K562 (cell line): ENCODE measurements around the gene ATF3. TPM values are rescaled to one million over a fixed set of nuclear protein-coding genes. Genes with fewer than 3 reads are reported as not detected.
A peak's percentile ranks its signal among the peaks of the same experiment; 100 is the strongest.

Experiments
- CBX8 ChIP-seq: fragments of 200-600 bp; sonication (generic); IDR thresholded peaks from 2 replicates; pipeline ENCODE4 v1.6.1; 2012; ENCODE audit warnings: borderline replicate concordance, mixed run types, low read depth, mild to moderate bottlenecking, moderate library complexity, mixed read lengths, low read length, control low read depth, inconsistent platforms; ENCODE audit not compliant: poor library complexity, severe bottlenecking; ENCODE audit errors: extremely low read depth
- LEF1 ChIP-seq: fragments of 450-650 bp; IDR thresholded peaks from 2 replicates; pipeline ENCODE4 v1.6.1; 2016; ENCODE audit warnings: mild to moderate bottlenecking
- NR2C2 ChIP-seq, 2 experiments: fragments of 200-800 bp in 1 of 2; sonication (Bioruptor generic) in 1 of 2; sonication (generic) in 1 of 2; formaldehyde crosslinking in 1 of 2; IDR thresholded peaks; 2 replicates each; pipeline versions ENCODE4 v1.6.1 to v1.8.0; 2016 to 2022; ENCODE audit warnings: mild to moderate bottlenecking in 1 of 2, missing compliant biosample characterization in 1 of 2, missing genetic modification characterization in 1 of 2, missing genetic modification reagents in 1 of 2
- POLR2G ChIP-seq: fragments of 200-400 bp; formaldehyde crosslinking; IDR thresholded peaks from 2 replicates; pipeline ENCODE4 v1.6.1; 2017; ENCODE audit warnings: low read depth, mild to moderate bottlenecking, antibody characterized with exemption, low read length, moderate library complexity
- U2AF2 ChIP-seq: fragments of 200-400 bp; formaldehyde crosslinking; optimal IDR thresholded peaks from 2 replicates; pipeline ENCODE3; 2017; ENCODE audit warnings: low read depth, mild to moderate bottlenecking, low read length
- ZNF589 ChIP-seq: fragments of 200-800 bp; sonication (Bioruptor generic); IDR thresholded peaks from 2 replicates; pipeline ENCODE4 v1.6.1; 2016; ENCODE audit warnings: low read depth, missing genetic modification characterization, missing compliant biosample characterization
- ZSCAN32 ChIP-seq: fragments of 450-650 bp; formaldehyde crosslinking; IDR thresholded peaks from 2 replicates; pipeline ENCODE4 v1.4.0; 2020; ENCODE audit warnings: mild to moderate bottlenecking, moderate library complexity
- polyA plus RNA-seq, 8 experiments: library from polyadenylated mRNA; depleted of rRNA in 4 of 8; stranded (reverse) in 5 of 8; unstranded in 3 of 8; fragments of >200 nt; fragmentation: Nextera tagmentation in 2 of 8; fragmentation: Illumina TruSeq in 1 of 8; extraction: Ambion mirVana in 2 of 8; extraction: Trizol in 1 of 8; gene quantifications; 2 replicates each; pipeline versions ENCODE4 v1.2.1 to v1.2.3, GENCODE V29; 2011 to 2014; ENCODE audit warnings: inconsistent platforms in 1 of 8, missing spikeins in 1 of 8
- total RNA-seq, 7 experiments: library from RNA; depleted of rRNA in 6 of 7; stranded (reverse); fragments of >200 nt in 6 of 7; fragmentation: Illumina TruSeq in 2 of 7; extraction: Trizol in 2 of 7; gene quantifications; 2 replicates each; pipeline versions ENCODE4 v1.2.1 to v1.2.3, GENCODE V29; 2011 to 2021; ENCODE audit warnings: low replicate concordance in 1 of 7
- TF ChIP-seq, protein P1 (sequence below), 2 experiments: fragments of 450-650 bp; IDR thresholded peaks; 2 replicates each; pipeline ENCODE4 v1.6.1; 2018; ENCODE audit warnings: mild to moderate bottlenecking in 2 of 2, low read depth in 1 of 2; ENCODE audit not compliant: partially characterized antibody in 2 of 2
- TF ChIP-seq, protein P2 (sequence below): fragments of 250-450 bp; sonication (Bioruptor Pico); IDR thresholded peaks from 2 replicates; pipeline ENCODE4 v1.4.0; 2020
- TF ChIP-seq, protein P3 (sequence below): sonication (generic); formaldehyde crosslinking; IDR thresholded peaks from 2 replicates; pipeline ENCODE4 v1.8.1; 2022; ENCODE audit warnings: missing genetic modification reagents
- TF ChIP-seq, protein P4 (sequence below), 2 experiments: IDR thresholded peaks; 2 replicates each; pipeline ENCODE4 v1.6.1; 2011; ENCODE audit warnings: borderline replicate concordance in 1 of 2, control low read depth in 1 of 2, low read depth in 1 of 2, low read length in 1 of 2, mild to moderate bottlenecking in 1 of 2, mixed read lengths in 1 of 2, moderate library complexity in 1 of 2; ENCODE audit not compliant: insufficient read depth in 1 of 2, insufficient read length in 1 of 2, poor library complexity in 1 of 2, severe bottlenecking in 1 of 2; ENCODE audit errors: extremely low read depth in 1 of 2

The ATF3 gene
- total and polyA plus RNA-seq, 9 of the 15 experiments (the other 6 are each of a cell fraction or from before 2014, with no cell fraction given) = 3.5 to 28.2 (median 19.8) TPM

DNA sequence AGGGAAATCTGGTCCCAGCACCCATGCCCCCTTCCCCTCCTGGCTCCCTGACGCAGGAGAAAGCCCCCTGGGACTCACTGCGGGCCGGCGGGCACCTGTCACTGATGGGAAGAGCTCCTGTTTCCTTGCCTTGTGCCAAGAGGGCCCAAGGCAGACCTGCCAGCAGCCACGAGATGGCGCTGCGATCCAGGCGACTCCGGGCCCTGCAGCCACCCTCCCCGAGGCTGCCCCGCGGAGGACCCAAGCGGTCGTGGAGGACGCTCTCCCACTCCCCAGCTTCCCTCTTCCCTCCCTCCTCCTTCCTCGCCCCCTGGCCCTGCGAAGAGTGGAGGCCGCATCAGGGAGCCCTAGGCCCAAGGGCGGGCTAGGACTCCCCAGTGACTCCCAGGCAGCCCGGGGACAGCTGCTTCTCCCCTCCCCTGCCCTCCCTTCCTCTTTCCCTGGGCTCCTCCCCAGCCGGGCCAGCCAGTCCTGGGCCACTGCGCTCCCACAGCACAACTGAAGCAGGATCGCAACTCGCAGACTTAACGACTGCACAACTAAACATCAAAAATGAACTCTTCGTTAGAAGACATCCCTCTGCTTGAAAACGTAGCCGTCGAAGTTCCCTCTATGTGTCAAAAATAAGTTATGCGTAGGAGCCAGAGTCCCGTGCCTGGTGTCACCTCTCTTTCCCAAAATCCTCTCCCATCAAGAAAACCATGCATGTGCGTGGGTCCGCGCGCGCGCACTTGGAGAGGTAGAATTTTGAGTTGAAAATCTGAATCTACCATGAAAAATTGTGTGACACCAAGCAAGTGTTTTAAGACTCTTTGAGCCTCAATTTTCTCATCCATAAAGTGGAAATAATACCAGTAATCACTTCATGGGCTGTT lies 56.9 kb downstream of the ATF3 start (continued):
- TF ChIP-seq, protein P1, sequence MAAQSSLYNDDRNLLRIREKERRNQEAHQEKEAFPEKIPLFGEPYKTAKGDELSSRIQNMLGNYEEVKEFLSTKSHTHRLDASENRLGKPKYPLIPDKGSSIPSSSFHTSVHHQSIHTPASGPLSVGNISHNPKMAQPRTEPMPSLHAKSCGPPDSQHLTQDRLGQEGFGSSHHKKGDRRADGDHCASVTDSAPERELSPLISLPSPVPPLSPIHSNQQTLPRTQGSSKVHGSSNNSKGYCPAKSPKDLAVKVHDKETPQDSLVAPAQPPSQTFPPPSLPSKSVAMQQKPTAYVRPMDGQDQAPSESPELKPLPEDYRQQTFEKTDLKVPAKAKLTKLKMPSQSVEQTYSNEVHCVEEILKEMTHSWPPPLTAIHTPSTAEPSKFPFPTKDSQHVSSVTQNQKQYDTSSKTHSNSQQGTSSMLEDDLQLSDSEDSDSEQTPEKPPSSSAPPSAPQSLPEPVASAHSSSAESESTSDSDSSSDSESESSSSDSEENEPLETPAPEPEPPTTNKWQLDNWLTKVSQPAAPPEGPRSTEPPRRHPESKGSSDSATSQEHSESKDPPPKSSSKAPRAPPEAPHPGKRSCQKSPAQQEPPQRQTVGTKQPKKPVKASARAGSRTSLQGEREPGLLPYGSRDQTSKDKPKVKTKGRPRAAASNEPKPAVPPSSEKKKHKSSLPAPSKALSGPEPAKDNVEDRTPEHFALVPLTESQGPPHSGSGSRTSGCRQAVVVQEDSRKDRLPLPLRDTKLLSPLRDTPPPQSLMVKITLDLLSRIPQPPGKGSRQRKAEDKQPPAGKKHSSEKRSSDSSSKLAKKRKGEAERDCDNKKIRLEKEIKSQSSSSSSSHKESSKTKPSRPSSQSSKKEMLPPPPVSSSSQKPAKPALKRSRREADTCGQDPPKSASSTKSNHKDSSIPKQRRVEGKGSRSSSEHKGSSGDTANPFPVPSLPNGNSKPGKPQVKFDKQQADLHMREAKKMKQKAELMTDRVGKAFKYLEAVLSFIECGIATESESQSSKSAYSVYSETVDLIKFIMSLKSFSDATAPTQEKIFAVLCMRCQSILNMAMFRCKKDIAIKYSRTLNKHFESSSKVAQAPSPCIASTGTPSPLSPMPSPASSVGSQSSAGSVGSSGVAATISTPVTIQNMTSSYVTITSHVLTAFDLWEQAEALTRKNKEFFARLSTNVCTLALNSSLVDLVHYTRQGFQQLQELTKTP (IDR thresholded peaks at IDR 0.05; ENCODE audit: low read depth in 1 of 2, partially characterized antibody in 2 of 2) = no peak
- TF ChIP-seq, protein P2, sequence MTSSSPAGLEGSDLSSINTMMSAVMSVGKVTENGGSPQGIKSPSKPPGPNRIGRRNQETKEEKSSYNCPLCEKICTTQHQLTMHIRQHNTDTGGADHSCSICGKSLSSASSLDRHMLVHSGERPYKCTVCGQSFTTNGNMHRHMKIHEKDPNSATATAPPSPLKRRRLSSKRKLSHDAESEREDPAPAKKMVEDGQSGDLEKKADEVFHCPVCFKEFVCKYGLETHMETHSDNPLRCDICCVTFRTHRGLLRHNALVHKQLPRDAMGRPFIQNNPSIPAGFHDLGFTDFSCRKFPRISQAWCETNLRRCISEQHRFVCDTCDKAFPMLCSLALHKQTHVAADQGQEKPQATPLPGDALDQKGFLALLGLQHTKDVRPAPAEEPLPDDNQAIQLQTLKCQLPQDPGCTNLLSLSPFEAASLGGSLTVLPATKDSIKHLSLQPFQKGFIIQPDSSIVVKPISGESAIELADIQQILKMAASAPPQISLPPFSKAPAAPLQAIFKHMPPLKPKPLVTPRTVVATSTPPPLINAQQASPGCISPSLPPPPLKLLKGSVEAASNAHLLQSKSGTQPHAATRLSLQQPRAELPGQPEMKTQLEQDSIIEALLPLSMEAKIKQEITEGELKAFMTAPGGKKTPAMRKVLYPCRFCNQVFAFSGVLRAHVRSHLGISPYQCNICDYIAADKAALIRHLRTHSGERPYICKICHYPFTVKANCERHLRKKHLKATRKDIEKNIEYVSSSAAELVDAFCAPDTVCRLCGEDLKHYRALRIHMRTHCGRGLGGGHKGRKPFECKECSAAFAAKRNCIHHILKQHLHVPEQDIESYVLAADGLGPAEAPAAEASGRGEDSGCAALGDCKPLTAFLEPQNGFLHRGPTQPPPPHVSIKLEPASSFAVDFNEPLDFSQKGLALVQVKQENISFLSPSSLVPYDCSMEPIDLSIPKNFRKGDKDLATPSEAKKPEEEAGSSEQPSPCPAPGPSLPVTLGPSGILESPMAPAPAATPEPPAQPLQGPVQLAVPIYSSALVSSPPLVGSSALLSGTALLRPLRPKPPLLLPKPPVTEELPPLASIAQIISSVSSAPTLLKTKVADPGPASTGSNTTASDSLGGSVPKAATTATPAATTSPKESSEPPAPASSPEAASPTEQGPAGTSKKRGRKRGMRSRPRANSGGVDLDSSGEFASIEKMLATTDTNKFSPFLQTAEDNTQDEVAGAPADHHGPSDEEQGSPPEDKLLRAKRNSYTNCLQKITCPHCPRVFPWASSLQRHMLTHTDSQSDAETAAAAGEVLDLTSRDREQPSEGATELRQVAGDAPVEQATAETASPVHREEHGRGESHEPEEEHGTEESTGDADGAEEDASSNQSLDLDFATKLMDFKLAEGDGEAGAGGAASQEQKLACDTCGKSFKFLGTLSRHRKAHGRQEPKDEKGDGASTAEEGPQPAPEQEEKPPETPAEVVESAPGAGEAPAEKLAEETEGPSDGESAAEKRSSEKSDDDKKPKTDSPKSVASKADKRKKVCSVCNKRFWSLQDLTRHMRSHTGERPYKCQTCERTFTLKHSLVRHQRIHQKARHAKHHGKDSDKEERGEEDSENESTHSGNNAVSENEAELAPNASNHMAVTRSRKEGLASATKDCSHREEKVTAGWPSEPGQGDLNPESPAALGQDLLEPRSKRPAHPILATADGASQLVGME (CRISPR knock-in tag) = no peak; the same call in none of the 2 replicates
- TF ChIP-seq POLR2G = 0 out of 2 replicates have a peak, but pooled peaks have one; percentile 41
- 0 out of 2 replicates have a peak, but pooled peaks have one; percentile 22 for TF ChIP-seq NR2C2 (CRISPR knock-in tag; IDR thresholded peaks at IDR 0.05)
- peak; percentile 23; the same call in 1 of the 2 replicates for TF ChIP-seq NR2C2 (tag; IDR thresholded peaks at IDR 0.05)
- TF ChIP-seq CBX8 = no peak
- TF ChIP-seq U2AF2 = no peak
- no peak for TF ChIP-seq ZSCAN32 (CRISPR knock-in tag)
- no peak for TF ChIP-seq ZNF589 (CRISPR knock-in tag)
- TF ChIP-seq, protein P3, sequence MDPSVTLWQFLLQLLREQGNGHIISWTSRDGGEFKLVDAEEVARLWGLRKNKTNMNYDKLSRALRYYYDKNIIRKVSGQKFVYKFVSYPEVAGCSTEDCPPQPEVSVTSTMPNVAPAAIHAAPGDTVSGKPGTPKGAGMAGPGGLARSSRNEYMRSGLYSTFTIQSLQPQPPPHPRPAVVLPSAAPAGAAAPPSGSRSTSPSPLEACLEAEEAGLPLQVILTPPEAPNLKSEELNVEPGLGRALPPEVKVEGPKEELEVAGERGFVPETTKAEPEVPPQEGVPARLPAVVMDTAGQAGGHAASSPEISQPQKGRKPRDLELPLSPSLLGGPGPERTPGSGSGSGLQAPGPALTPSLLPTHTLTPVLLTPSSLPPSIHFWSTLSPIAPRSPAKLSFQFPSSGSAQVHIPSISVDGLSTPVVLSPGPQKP = no peak
- TF ChIP-seq, protein P4, sequence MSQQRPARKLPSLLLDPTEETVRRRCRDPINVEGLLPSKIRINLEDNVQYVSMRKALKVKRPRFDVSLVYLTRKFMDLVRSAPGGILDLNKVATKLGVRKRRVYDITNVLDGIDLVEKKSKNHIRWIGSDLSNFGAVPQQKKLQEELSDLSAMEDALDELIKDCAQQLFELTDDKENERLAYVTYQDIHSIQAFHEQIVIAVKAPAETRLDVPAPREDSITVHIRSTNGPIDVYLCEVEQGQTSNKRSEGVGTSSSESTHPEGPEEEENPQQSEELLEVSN (IDR thresholded peaks at IDR 0.05; ENCODE audit: borderline replicate concordance in 1 of 2, extremely low read depth in 1 of 2, insufficient read depth in 1 of 2, insufficient read length in 1 of 2, low read depth in 1 of 2, low read length in 1 of 2, poor library complexity in 1 of 2, severe bottlenecking in 1 of 2) = peak in 1 of 2 experiments; percentile 17
- no peak for TF ChIP-seq LEF1
